Peyer's patch (tissue), 4 donors: ENCODE data around the gene AGBL4.

Source experiments
- POLR2A ChIP-seq, 2 donors: fragments of 450-650 bp; IDR thresholded peaks; one replicate each; pipeline ENCODE4 v1.5.1; 2017; ENCODE audit warnings: antibody characterized with exemption in 2 of 2, mild to moderate bottlenecking in 2 of 2, moderate library complexity in 2 of 2
- TF ChIP-seq, protein P1 (sequence below), 6 experiments: fragments of 450-650 bp in 4 of 6; fragments of 200-600 bp in 2 of 6; sonication (generic) in 1 of 6; IDR thresholded peaks; one replicate each; pipeline ENCODE4 v1.5.1; 2017 to 2019; ENCODE audit warnings: antibody characterized with exemption in 6 of 6, mild to moderate bottlenecking in 3 of 6, moderate library complexity in 1 of 6

DNA sequence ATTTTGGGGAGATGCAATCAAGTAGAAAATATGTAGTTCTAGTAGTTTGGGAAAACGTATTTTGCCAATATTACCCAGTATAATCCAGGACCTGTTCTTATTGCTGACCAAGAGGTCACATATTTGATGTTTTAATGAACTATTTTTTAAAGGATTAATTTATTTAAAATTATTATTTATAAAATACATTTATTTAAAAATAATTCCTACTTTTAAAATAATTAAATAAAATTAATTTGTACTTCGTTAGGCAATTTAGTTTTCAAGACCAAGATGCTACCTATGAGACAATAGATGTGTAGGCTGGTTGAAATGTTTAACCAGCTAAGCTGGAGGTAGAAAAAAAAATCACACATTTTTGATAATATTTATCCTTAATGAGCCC is 1106.7 kb downstream of the AGBL4 start:
- TF ChIP-seq, protein P1, sequence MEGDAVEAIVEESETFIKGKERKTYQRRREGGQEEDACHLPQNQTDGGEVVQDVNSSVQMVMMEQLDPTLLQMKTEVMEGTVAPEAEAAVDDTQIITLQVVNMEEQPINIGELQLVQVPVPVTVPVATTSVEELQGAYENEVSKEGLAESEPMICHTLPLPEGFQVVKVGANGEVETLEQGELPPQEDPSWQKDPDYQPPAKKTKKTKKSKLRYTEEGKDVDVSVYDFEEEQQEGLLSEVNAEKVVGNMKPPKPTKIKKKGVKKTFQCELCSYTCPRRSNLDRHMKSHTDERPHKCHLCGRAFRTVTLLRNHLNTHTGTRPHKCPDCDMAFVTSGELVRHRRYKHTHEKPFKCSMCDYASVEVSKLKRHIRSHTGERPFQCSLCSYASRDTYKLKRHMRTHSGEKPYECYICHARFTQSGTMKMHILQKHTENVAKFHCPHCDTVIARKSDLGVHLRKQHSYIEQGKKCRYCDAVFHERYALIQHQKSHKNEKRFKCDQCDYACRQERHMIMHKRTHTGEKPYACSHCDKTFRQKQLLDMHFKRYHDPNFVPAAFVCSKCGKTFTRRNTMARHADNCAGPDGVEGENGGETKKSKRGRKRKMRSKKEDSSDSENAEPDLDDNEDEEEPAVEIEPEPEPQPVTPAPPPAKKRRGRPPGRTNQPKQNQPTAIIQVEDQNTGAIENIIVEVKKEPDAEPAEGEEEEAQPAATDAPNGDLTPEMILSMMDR (IDR thresholded peaks at IDR 0.05) = no peak
- TF ChIP-seq POLR2A (IDR thresholded peaks at IDR 0.05) = no peak
